ENCODE results near the gene CTNNA2. TPM values are rescaled to one million over a fixed set of nuclear protein-coding genes. Genes with fewer than 3 reads are reported as not detected.

Gene CTNNA2
- total RNA-seq, 1 donor from 2014 or later = not detected

GRCh38 chr2:80638783-80639182 is 1125.9 kb downstream of the CTNNA2 start:
- DNase-seq (ENCODE audit: low spot score) = no peak

GRCh38 chr2:80642465-80642864 is 1129.6 kb downstream of the CTNNA2 start:
- DNase-seq (ENCODE audit: low spot score) = no peak

- DNase-seq (ENCODE audit: low spot score) = no peak
Measured at GRCh38 chr2:80643598-80643997, 1130.7 kb downstream of the CTNNA2 start.

- no peak for DNase-seq (ENCODE audit: low spot score)
Measured at GRCh38 chr2:80651435-80651834, 1138.6 kb downstream of the CTNNA2 start.

- DNase-seq (ENCODE audit: low spot score) = no peak
Measured at GRCh38 chr2:80655265-80655664, 1142.4 kb downstream of the CTNNA2 start.

GRCh38 chr2:80670763-80671162 is 1157.9 kb downstream of the CTNNA2 start:
- DNase-seq (ENCODE audit: low spot score) = no peak

- no peak for DNase-seq (ENCODE audit: low spot score)
Measured at GRCh38 chr2:80687524-80687923, 1174.7 kb downstream of the CTNNA2 start.

GRCh38 chr2:80689106-80689505 is 1176.3 kb downstream of the CTNNA2 start:
- DNase-seq (ENCODE audit: low spot score) = no peak

Small RNA genes lying within 50 kb of the gene (microRNA-seq; reads per million reads assigned to microRNA genes)
- gene MIR4264 (ENCODE audit: borderline number of aligned reads) (not detected), gene MIR8080 (ENCODE audit: borderline number of aligned reads) (not detected)

Data from mesenteric fat pad (tissue), 1 donor.